ENCODE data around the gene LLGL1.

DNA sequence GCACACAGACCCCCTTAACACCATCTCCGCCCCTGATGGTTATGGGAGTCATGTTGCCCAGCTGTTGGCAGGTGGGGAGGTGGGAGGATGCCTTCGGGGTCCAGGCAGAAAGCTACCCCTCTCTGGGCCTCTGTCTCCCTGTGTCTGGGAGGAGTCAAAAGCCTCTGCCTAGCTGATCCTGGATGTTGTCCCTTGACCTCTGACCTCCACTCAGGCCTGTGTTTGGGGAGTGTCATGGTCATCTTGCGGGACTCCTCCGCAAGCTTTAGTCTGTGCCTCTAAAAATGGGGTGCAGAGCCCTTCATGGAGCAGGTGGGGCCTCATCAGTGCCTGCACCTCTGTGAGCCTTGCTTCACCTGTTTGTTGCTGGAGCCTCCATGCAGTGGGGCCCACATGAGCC, 3.8 kb downstream of the LLGL1 start:
- no peak for TF ChIP-seq CTCF (IDR thresholded peaks at IDR 0.05 in 2 of 3, conservative IDR thresholded peaks at IDR 0.05 in 1 of 3; ENCODE audit: control insufficient read depth in 2 of 3, extremely low read depth in 1 of 3, insufficient read depth in 1 of 3, low read depth in 3 of 3, low read length in 3 of 3)
- TF ChIP-seq MTA3 (IDR thresholded peaks at IDR 0.05; ENCODE audit: borderline replicate concordance, low read length), result no peak
- TF ChIP-seq CBX5 (IDR thresholded peaks at IDR 0.05; ENCODE audit: low read depth), result no peak
- TF ChIP-seq, protein P1, sequence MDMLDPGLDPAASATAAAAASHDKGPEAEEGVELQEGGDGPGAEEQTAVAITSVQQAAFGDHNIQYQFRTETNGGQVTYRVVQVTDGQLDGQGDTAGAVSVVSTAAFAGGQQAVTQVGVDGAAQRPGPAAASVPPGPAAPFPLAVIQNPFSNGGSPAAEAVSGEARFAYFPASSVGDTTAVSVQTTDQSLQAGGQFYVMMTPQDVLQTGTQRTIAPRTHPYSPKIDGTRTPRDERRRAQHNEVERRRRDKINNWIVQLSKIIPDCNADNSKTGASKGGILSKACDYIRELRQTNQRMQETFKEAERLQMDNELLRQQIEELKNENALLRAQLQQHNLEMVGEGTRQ (IDR thresholded peaks at IDR 0.05; ENCODE audit: borderline replicate concordance, low read depth, low read length), result no peak
- no peak for TF ChIP-seq NR2C2 (IDR thresholded peaks at IDR 0.05; ENCODE audit: borderline replicate concordance, control insufficient read depth, insufficient read length, low read depth)
- TF ChIP-seq ZNF24 (IDR thresholded peaks at IDR 0.05), result no peak
- TF ChIP-seq, protein P2, sequence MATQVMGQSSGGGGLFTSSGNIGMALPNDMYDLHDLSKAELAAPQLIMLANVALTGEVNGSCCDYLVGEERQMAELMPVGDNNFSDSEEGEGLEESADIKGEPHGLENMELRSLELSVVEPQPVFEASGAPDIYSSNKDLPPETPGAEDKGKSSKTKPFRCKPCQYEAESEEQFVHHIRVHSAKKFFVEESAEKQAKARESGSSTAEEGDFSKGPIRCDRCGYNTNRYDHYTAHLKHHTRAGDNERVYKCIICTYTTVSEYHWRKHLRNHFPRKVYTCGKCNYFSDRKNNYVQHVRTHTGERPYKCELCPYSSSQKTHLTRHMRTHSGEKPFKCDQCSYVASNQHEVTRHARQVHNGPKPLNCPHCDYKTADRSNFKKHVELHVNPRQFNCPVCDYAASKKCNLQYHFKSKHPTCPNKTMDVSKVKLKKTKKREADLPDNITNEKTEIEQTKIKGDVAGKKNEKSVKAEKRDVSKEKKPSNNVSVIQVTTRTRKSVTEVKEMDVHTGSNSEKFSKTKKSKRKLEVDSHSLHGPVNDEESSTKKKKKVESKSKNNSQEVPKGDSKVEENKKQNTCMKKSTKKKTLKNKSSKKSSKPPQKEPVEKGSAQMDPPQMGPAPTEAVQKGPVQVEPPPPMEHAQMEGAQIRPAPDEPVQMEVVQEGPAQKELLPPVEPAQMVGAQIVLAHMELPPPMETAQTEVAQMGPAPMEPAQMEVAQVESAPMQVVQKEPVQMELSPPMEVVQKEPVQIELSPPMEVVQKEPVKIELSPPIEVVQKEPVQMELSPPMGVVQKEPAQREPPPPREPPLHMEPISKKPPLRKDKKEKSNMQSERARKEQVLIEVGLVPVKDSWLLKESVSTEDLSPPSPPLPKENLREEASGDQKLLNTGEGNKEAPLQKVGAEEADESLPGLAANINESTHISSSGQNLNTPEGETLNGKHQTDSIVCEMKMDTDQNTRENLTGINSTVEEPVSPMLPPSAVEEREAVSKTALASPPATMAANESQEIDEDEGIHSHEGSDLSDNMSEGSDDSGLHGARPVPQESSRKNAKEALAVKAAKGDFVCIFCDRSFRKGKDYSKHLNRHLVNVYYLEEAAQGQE (IDR thresholded peaks at IDR 0.05; ENCODE audit: low read depth, low read length), result no peak
- TF ChIP-seq, protein P3, sequence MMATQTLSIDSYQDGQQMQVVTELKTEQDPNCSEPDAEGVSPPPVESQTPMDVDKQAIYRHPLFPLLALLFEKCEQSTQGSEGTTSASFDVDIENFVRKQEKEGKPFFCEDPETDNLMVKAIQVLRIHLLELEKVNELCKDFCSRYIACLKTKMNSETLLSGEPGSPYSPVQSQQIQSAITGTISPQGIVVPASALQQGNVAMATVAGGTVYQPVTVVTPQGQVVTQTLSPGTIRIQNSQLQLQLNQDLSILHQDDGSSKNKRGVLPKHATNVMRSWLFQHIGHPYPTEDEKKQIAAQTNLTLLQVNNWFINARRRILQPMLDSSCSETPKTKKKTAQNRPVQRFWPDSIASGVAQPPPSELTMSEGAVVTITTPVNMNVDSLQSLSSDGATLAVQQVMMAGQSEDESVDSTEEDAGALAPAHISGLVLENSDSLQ (IDR thresholded peaks at IDR 0.05), result no peak
- TF ChIP-seq SUZ12 (IDR thresholded peaks at IDR 0.05; ENCODE audit: unreplicated experiment), result no peak
- no peak for TF ChIP-seq POLR2A (IDR thresholded peaks at IDR 0.05; ENCODE audit: low read depth, low read length)
- TF ChIP-seq TCF12 (IDR thresholded peaks at IDR 0.05; ENCODE audit: low read depth, low read length), result no peak
- no peak for TF ChIP-seq RAD21 (IDR thresholded peaks at IDR 0.05; ENCODE audit: insufficient read depth, low read depth, low read length)

Data from GM12878 (cell line).